Measurements from ENCODE around the gene UVRAG. TPM values are rescaled to one million over a fixed set of nuclear protein-coding genes. Genes with fewer than 3 reads are reported as not detected.

UVRAG gene
- total and polyA plus RNA-seq, 2 of the 13 experiments (the other 11 are each of a cell fraction or from before 2014, with no cell fraction given) = 9.7 to 17.3 TPM

- TF ChIP-seq ZNF503 (CRISPR knock-in tag; IDR thresholded peaks at IDR 0.05) = peak; percentile 59; the same call in 1 of the 2 replicates
- 0 out of 2 replicates have a peak, but pooled peaks have one; percentile 8 for TF ChIP-seq MED1 (CRISPR knock-in tag; IDR thresholded peaks at IDR 0.05)
- TF ChIP-seq ZBTB20 (CRISPR knock-in tag; IDR thresholded peaks at IDR 0.05; ENCODE audit: borderline replicate concordance, low read depth) = no peak
- no peak for TF ChIP-seq ZNF235 (CRISPR knock-in tag; IDR thresholded peaks at IDR 0.05; ENCODE audit: borderline replicate concordance)
- no peak for TF ChIP-seq ZFAT (CRISPR knock-in tag; conservative IDR thresholded peaks at IDR 0.05)
- no peak for TF ChIP-seq ZNF546 (CRISPR knock-in tag; conservative IDR thresholded peaks at IDR 0.05)
- TF ChIP-seq, protein P1, sequence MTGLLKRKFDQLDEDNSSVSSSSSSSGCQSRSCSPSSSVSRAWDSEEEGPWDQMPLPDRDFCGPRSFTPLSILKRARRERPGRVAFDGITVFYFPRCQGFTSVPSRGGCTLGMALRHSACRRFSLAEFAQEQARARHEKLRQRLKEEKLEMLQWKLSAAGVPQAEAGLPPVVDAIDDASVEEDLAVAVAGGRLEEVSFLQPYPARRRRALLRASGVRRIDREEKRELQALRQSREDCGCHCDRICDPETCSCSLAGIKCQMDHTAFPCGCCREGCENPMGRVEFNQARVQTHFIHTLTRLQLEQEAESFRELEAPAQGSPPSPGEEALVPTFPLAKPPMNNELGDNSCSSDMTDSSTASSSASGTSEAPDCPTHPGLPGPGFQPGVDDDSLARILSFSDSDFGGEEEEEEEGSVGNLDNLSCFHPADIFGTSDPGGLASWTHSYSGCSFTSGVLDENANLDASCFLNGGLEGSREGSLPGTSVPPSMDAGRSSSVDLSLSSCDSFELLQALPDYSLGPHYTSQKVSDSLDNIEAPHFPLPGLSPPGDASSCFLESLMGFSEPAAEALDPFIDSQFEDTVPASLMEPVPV (CRISPR knock-in tag; IDR thresholded peaks at IDR 0.05) = 0 out of 2 replicates have a peak, but pooled peaks have one; percentile 35
- TF ChIP-seq ZNF331 (CRISPR knock-in tag; IDR thresholded peaks at IDR 0.05) = no peak
- TF ChIP-seq HES4 (CRISPR knock-in tag; IDR thresholded peaks at IDR 0.05; ENCODE audit: borderline replicate concordance) = no peak; the same call in 1 of the 2 replicates
- TF ChIP-seq FOXC1 (CRISPR knock-in tag; IDR thresholded peaks at IDR 0.05; ENCODE audit: borderline replicate concordance) = peak; percentile 5; the same call in 1 of the 2 replicates
- no peak for TF ChIP-seq ZKSCAN1 (IDR thresholded peaks at IDR 0.05; ENCODE audit: low read length)
- 0 out of 2 replicates have a peak, but pooled peaks have one; percentile 30 for TF ChIP-seq ZNF83 (CRISPR knock-in tag; IDR thresholded peaks at IDR 0.05; ENCODE audit: borderline replicate concordance)
- 0 out of 2 replicates have a peak, but pooled peaks have one; percentile 13 for TF ChIP-seq ZNF782 (CRISPR knock-in tag; IDR thresholded peaks at IDR 0.05; ENCODE audit: borderline replicate concordance)
- TF ChIP-seq SMARCE1 (IDR thresholded peaks at IDR 0.05; ENCODE audit: borderline replicate concordance) = no peak
- TF ChIP-seq ATAD3A (CRISPR knock-in tag; IDR thresholded peaks at IDR 0.05) = no peak
- TF ChIP-seq ZNF784 (CRISPR knock-in tag; IDR thresholded peaks at IDR 0.05; ENCODE audit: borderline replicate concordance) = no peak
- TF ChIP-seq ZBTB42 (CRISPR knock-in tag; IDR thresholded peaks at IDR 0.05) = no peak
- no peak; the same call in 1 of the 2 replicates for TF ChIP-seq TFDP2 (CRISPR knock-in tag; IDR thresholded peaks at IDR 0.05)
- no peak for TF ChIP-seq SPEN (CRISPR knock-in tag; IDR thresholded peaks at IDR 0.05; ENCODE audit: low read depth)
- no peak for TF ChIP-seq RBAK (CRISPR knock-in tag; IDR thresholded peaks at IDR 0.05)
- TF ChIP-seq, protein P2, sequence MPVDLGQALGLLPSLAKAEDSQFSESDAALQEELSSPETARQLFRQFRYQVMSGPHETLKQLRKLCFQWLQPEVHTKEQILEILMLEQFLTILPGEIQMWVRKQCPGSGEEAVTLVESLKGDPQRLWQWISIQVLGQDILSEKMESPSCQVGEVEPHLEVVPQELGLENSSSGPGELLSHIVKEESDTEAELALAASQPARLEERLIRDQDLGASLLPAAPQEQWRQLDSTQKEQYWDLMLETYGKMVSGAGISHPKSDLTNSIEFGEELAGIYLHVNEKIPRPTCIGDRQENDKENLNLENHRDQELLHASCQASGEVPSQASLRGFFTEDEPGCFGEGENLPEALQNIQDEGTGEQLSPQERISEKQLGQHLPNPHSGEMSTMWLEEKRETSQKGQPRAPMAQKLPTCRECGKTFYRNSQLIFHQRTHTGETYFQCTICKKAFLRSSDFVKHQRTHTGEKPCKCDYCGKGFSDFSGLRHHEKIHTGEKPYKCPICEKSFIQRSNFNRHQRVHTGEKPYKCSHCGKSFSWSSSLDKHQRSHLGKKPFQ (CRISPR knock-in tag; IDR thresholded peaks at IDR 0.05; ENCODE audit: insufficient replicate concordance) = peak; percentile 23
Measured at GRCh38 chr11:75815345-75816168, 547 bp downstream of the UVRAG start (continued).

Data from HepG2 (cell line).